ENCODE results near the gene KLHL21.

KLHL21 gene

GRCh38 chr1:6546326-6546725 is 56.3 kb downstream of the KLHL21 start:
- no peak for DNase-seq

- DNase-seq = no peak
Measured at GRCh38 chr1:6545276-6546112, 57.2 kb downstream of the KLHL21 start.

- no peak for DNase-seq
Measured at GRCh38 chr1:6544831-6545230, 57.8 kb downstream of the KLHL21 start.

Data from NCI-H1092 treated with DMSO at 0.1 percent for 48 hours (cell line).